ENCODE measurements around the gene CCNI2. TPM values are rescaled to one million over a fixed set of nuclear protein-coding genes. Genes with fewer than 3 reads are reported as not detected.

Gene CCNI2
- total and polyA plus RNA-seq, 12 donors: 0.01 to 0.75 (median 0.09) TPM; not detected in 7

GRCh38 chr5:132714456-132715307 lies 32.5 kb upstream of the CCNI2 start:
- WGBS, 2 donors: 74 to 82% methylated on average over 11 of the region's 11 CpGs
- DNase-seq (no peak), ATAC-seq (no peak)
- TF ChIP-seq CTCF (IDR thresholded peaks at IDR 0.05): peak; percentile 4 to 55 (median 42)
- Histone ChIP-seq H3K9me3 (no peaks in the 10 kb centered on the region), H3K4me3 (no peak overlapping the region), H3K36me3 (peaks cover 0 to 47% (median 5%) of the 10 kb centered on the region in 9 donors), H3K27me3 (no peaks in the 10 kb centered on the region), H3K4me1 (peaks cover 0 to 10% (median 0%) of the 10 kb centered on the region in 9 donors), H3K27ac (no peak overlapping the region)
- intact Hi-C loops (cut with DNase I): loop anchor here in 5 of 10 donors (5.0 to 10.0 kb wide), 3 partner anchors 190 to 330 kb away; no protein-coding TSS in a partner anchor

- Histone ChIP-seq H3K27ac (peak overlapping the region in 5 of 10 donors; percentile 23 to 50 (median 36)), H3K36me3 (peaks cover 0 to 55% (median 5%) of the 10 kb centered on the region in 9 donors), H3K4me3 (no peak overlapping the region), H3K9me3 (no peaks in the 10 kb centered on the region), H3K27me3 (no peaks in the 10 kb centered on the region), H3K4me1 (peaks cover 0 to 10% (median 0%) of the 10 kb centered on the region in 9 donors)
- TF ChIP-seq CTCF (IDR thresholded peaks at IDR 0.05): no peak
- ATAC-seq: peak in 4 of 8 donors; percentile 41 to 52 (median 46)
- WGBS, 2 donors: 92 to 93% methylated on average over 5 of the region's 5 CpGs
- intact Hi-C loops (cut with DNase I): loop anchor here in 4 of 10 donors (10.0 kb wide), 2 partner anchors 194 to 334 kb away; no protein-coding TSS in a partner anchor
- DNase-seq: no peak
Measured at GRCh38 chr5:132718544-132719312, 28.5 kb upstream of the CCNI2 start.

DNA sequence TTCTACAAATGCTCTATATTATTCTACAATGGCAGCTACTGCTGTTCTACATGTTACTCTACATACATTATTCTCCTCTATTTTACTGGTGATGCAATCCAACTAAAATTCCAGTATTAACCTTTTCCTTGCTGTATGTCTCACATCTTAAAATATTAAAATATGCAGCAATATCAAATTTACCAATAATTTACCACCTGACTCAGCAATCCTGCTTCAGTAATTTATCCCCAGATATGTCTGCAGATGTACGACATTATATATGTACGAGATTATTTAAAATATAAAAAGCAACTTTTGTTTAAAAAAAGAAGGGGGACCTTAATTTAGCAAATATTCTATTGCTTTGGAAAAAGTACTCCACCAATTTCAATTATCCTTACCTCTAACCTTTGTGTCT lies 21.5 kb upstream of the CCNI2 start:
- Histone ChIP-seq H3K9me3 (no peaks in the 10 kb centered on the region), H3K27ac (no peak overlapping the region), H3K36me3 (peaks cover 0 to 32% (median 6%) of the 10 kb centered on the region in 9 donors), H3K4me3 (no peak overlapping the region), H3K4me1 (no peaks in the 10 kb centered on the region), H3K27me3 (no peaks in the 10 kb centered on the region)
- WGBS, 2 donors: 96 to 98% methylated on average over 2 of the region's 2 CpGs
- DNase-seq: no peak
- TF ChIP-seq CTCF (IDR thresholded peaks at IDR 0.05): no peak
- intact Hi-C loops (cut with DNase I): no loop called here
- ATAC-seq: no peak

- Histone ChIP-seq H3K4me1 (no peaks in the 10 kb centered on the region), H3K4me3 (no peak overlapping the region), H3K36me3 (peaks cover 0 to 57% (median 6%) of the 10 kb centered on the region in 9 donors), H3K27me3 (no peaks in the 10 kb centered on the region), H3K9me3 (no peaks in the 10 kb centered on the region), H3K27ac (no peak overlapping the region)
- no peak for TF ChIP-seq CTCF (IDR thresholded peaks at IDR 0.05)
- intact Hi-C loops (cut with DNase I): no loop called here
- ATAC-seq: no peak
- 94 to 96% methylated on average over 10 of the region's 10 CpGs for WGBS, 2 donors
- DNase-seq: no peak
Measured at GRCh38 chr5:132729896-132730295, 17.3 kb upstream of the CCNI2 start.
